NCI-H460 (cell line): Measurements from ENCODE around the gene SAMD3. TPM values are rescaled to one million over a fixed set of nuclear protein-coding genes. Genes with fewer than 3 reads are reported as not detected.

ENCODE experiments used
- total RNA-seq: library from RNA; depleted of rRNA; stranded (reverse); fragments of >200 nt; shearing (Covaris generic); gene quantifications from 2 replicates; pipeline ENCODE4 v1.2.3, GENCODE V29; 2014; rRNA removed

The SAMD3 gene
- total RNA-seq, 1 experiment from 2014 or later = not detected

Other genes with a start within 250 kb of the SAMD3 start
- gene L3MBTL3, start 204.4 kb downstream of the SAMD3 start, total RNA-seq = 4.9 and 5.7 TPM in 2 replicates
- gene TMEM200A, start 143.1 kb upstream of the SAMD3 start, total RNA-seq = not detected in 2 replicates